DMS 273 (cell line): ENCODE results near the gene OTUD7B.

Experiments used
- DNase-seq: peaks from one replicate; lab custom pipeline; 2025; ENCODE audit not compliant: unreplicated experiment; lab: John Stamatoyannopoulos, UW

Gene OTUD7B

GRCh38 chr1:150003801-150004200 is 6.7 kb downstream of the OTUD7B start:
- no peak for DNase-seq

GRCh38 chr1:150002217-150002616 is 8.3 kb downstream of the OTUD7B start:
- no peak for DNase-seq

GRCh38 chr1:150001415-150001814 is 9.1 kb downstream of the OTUD7B start:
- DNase-seq: no peak

- DNase-seq: no peak
Measured at GRCh38 chr1:149997585-149998262, 12.8 kb downstream of the OTUD7B start.

- no peak for DNase-seq
Measured at GRCh38 chr1:149995927-149996326, 14.6 kb downstream of the OTUD7B start.

GRCh38 chr1:149993764-149994163 is 16.8 kb downstream of the OTUD7B start:
- DNase-seq: no peak

GRCh38 chr1:149993181-149993580 is 17.3 kb downstream of the OTUD7B start:
- no peak for DNase-seq

GRCh38 chr1:149987297-149987595 is 23.3 kb downstream of the OTUD7B start:
- no peak for DNase-seq

- DNase-seq: no peak
Measured at GRCh38 chr1:149986486-149987296, 23.8 kb downstream of the OTUD7B start.

- no peak for DNase-seq
Measured at GRCh38 chr1:149979972-149980540, 30.5 kb downstream of the OTUD7B start.

GRCh38 chr1:149979245-149979971 is 31.1 kb downstream of the OTUD7B start:
- DNase-seq: no peak

- DNase-seq: peak; percentile 5
Measured at GRCh38 chr1:149978547-149979023, 31.9 kb downstream of the OTUD7B start.

GRCh38 chr1:149977345-149977744 is 33.2 kb downstream of the OTUD7B start:
- no peak for DNase-seq

- DNase-seq: no peak
Measured at GRCh38 chr1:149972547-149972946, 38.0 kb downstream of the OTUD7B start.

GRCh38 chr1:149967646-149968045 is 42.9 kb downstream of the OTUD7B start:
- no peak for DNase-seq

GRCh38 chr1:149967041-149967440 is 43.5 kb downstream of the OTUD7B start:
- DNase-seq: no peak

- DNase-seq: no peak
Measured at GRCh38 chr1:149966405-149966804, 44.1 kb downstream of the OTUD7B start.

- no peak for DNase-seq
Measured at GRCh38 chr1:149965440-149965839, 45.1 kb downstream of the OTUD7B start.

- DNase-seq: no peak
Measured at GRCh38 chr1:149963358-149963757, 47.2 kb downstream of the OTUD7B start.

GRCh38 chr1:149962736-149963135 is 47.8 kb downstream of the OTUD7B start:
- DNase-seq: no peak

- peak; percentile 83 for DNase-seq
Measured at GRCh38 chr1:149962039-149962647, 48.4 kb downstream of the OTUD7B start.
